Activated naive CD4-positive, alpha-beta T cell treated with anti-CD3 and anti-CD28 coated beads, Interleukin-2, amount 10 ng/mL, durations not matched to agents 5 hours and 36 hours (primary cell): ENCODE results near the gene ZBTB39. TPM values are rescaled to one million over a fixed set of nuclear protein-coding genes. Genes with fewer than 3 reads are reported as not detected.

ENCODE experiments used
- total RNA-seq, 2 experiments: library from RNA; stranded (reverse); gene quantifications; one replicate each; pipeline ENCODE4 v1.2.3, GENCODE V29; 2021

ZBTB39 gene, protein sequence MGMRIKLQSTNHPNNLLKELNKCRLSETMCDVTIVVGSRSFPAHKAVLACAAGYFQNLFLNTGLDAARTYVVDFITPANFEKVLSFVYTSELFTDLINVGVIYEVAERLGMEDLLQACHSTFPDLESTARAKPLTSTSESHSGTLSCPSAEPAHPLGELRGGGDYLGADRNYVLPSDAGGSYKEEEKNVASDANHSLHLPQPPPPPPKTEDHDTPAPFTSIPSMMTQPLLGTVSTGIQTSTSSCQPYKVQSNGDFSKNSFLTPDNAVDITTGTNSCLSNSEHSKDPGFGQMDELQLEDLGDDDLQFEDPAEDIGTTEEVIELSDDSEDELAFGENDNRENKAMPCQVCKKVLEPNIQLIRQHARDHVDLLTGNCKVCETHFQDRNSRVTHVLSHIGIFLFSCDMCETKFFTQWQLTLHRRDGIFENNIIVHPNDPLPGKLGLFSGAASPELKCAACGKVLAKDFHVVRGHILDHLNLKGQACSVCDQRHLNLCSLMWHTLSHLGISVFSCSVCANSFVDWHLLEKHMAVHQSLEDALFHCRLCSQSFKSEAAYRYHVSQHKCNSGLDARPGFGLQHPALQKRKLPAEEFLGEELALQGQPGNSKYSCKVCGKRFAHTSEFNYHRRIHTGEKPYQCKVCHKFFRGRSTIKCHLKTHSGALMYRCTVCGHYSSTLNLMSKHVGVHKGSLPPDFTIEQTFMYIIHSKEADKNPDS
- 1 to 10 TPM; 8.6 to 9.1 TPM for total RNA-seq

DNA sequence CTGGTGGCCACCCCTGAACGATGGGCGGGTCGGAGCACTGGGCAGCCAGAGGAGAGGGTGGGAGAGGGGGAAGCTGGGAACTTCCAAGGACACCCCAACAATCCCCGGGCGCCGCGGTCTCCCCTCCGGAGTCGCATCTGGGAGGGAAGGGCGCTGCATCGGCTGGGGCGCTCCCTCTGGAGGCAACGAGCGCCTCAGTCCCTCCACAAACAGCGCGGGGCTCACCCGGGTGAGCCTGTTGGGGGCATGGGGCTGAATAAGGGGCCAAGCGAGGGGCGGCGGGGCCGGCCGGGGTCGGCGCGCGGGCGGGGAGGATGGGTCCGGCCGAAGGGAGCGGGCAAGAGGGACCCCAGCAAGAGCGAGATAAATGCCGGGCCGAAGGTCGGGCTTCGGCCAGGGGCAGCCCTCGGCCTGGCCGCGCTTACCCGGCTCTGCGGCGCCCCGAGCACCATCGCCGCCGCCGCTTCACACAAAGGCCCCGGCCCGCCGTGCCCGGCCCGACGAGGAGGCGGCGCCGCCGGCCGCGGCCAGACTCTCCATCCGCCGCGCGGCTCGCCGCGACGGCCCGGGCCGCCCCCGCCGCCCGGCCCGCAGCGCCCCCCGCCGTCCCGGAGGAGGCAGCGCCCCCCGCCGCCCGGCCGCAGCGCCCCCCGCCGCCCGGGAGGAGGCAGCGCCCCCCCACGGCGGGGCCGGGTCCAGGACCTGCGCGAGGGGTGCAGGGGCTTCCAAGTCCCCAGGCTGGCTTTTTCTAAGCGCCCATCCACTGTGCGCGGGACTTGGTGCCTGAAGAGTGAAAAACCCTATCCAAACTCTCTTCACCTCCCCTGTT lies at the start of gene ZBTB39:
Gene ZBTB39, minus strand, starts transcription at position 567 of the 829 bp plus-strand sequence. CDS start 1,629 bp downstream, outside the sequence.

DNA sequence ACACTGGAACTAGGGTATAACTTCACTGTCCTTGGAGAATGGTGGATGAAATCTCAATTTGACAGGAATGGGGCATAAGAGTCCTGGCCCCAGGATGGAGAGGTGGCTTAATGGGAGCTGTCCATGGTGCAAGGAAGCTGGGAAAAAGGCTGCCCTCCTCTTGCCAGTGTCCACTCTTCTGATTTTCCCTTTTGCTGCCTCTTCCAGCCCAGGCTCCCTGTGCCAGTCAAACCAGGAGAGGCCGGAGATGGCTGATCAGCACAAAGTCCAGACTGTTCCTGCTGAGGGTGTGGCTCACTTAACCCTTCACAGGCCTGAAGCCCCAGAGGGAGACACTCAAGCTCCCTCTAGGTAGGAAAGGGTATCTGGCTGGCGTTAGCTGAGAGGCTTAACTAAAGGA lies 43.5 kb upstream of the ZBTB39 start, which contains the start of gene MYO1A:
Gene MYO1A, minus strand, starts transcription at position 240 of the 400 bp plus-strand sequence. CDS start 1,806 bp downstream, outside the sequence.

DNA sequence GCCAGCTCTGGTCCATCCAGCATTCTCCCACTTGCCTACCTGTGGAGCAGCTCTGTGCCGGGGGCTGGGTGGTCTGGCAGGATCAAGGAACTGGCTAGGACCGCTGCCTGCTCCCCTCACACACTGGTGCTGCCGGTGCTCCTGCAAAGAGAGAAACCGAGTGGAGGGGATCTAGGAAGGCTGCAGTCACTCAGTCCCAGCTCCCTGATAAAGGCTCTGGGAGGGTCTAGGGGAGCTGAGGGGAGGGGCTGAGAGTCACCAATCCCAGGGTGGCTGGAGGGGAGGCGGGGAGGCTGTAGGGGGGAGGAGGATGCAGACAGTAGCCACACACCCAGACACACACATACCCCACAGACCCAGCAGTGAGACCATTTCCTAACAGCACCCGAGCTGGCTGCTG lies 10.0 kb upstream of the ZBTB39 start, which contains the start of gene TAC3:
Gene TAC3, minus strand, starts transcription at position 182 of the 400 bp plus-strand sequence. CDS start 732 bp downstream, outside the sequence.

DNA sequence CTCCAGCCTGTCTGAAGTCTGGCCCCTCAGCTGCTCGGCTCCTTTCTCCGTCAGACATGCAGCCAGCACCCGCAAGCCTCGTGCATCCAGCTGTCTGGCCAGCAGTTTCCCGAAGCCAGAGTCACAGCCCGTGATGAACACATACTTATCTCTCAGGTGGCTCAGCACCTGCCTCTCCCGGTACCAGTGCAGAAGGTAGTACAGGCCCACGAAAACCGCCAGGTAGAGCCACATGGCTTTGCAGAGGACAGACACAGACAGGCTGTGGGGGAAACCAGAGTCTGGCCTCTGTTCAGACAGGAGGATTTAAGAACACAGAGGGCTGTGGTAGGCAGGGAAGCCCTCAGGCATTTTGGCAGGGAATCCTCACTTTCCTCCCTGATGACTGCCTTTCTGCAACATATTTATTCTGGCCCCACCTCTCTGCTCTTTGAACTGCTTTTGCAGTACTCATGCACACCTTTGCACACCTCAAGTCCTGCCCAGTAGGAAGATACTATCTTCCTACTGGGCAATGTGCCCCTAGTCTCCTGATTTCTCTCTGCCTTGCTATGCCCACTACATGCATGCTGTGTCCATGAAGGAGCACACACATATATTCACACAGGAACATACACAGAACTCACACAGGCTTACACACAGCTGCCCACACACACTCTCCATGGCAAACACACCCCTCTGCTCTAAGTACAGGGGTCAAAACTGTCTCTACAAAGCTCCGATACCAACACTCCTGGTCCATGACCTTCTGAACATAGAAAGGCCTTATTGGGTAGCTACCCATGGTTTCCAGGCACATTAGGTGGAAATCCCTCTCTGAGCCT lies 48.9 kb downstream of the ZBTB39 start, which contains the start of gene RDH16:
Gene RDH16, minus strand, starts transcription at position 380 of the 824 bp plus-strand sequence. Its CDS starts 146 bp downstream, at position 234.

Other genes with a start within 250 kb of the ZBTB39 start
- 1 to 10 TPM in 1 of 2 experiments, under 1 TPM in 1; 0.70 to 1.0 TPM for gene HSD17B6, start 243.2 kb downstream of the ZBTB39 start, total RNA-seq
- gene SDR9C7, start 72.1 kb downstream of the ZBTB39 start, total RNA-seq, result not detected
- gene RDH16, start 48.9 kb downstream of the ZBTB39 start, total RNA-seq, result under 1 TPM; 0.22 to 0.28 TPM
- not detected for gene TAC3, start 10.0 kb upstream of the ZBTB39 start, total RNA-seq
- 1 to 10 TPM in 1 of 2 experiments, under 1 TPM in 1; 0.43 to 1.2 TPM for gene MYO1A, start 43.6 kb upstream of the ZBTB39 start, total RNA-seq
- gene NEMP1, start 72.2 kb upstream of the ZBTB39 start, total RNA-seq, result 10 to 100 TPM; 43.9 to 45.3 TPM
- gene NAB2, start 82.6 kb upstream of the ZBTB39 start, total RNA-seq, result 1 to 10 TPM; 8.6 TPM
- gene STAT6, start 104.8 kb upstream of the ZBTB39 start, total RNA-seq, result 100 to 1,000 TPM; 256 to 266 TPM
- 1 to 10 TPM; 1.3 to 1.6 TPM for gene LRP1, start 121.9 kb upstream of the ZBTB39 start, total RNA-seq
- gene LRP1-AS, start 141.1 kb upstream of the ZBTB39 start, total RNA-seq, result not detected
- under 1 TPM; 0.29 to 0.43 TPM for gene NXPH4, start 210.2 kb upstream of the ZBTB39 start, total RNA-seq
- gene SHMT2, start 223.2 kb upstream of the ZBTB39 start, total RNA-seq, result 100 to 1,000 TPM; 171 to 176 TPM
- gene STAC3, start 244.6 kb upstream of the ZBTB39 start, total RNA-seq, result 1 to 10 TPM; 3.5 to 4.7 TPM